Erythroblast (primary cell): ENCODE results near the gene HYCC1.
"Not testable (repeated sequence)": the region's sequence is repeated elsewhere in the genome, so short reads cannot be mapped to it uniquely, and the experiment has no call there.

ENCODE experiments used
- DNase-seq, 2 experiments: peaks; one replicate each; lab custom pipeline; 2025; lab: John Stamatoyannopoulos, UW
- GATA1 ChIP-seq: IDR thresholded peaks from 2 replicates; pipeline ENCODE4 v1.6.1; 2011; ENCODE audit warnings: low read depth, mild to moderate bottlenecking, control low read depth, low read length, moderate library complexity
- POLR2A ChIP-seq: IDR thresholded peaks from 2 replicates; pipeline ENCODE4 v1.6.1; 2011; ENCODE audit warnings: mild to moderate bottlenecking, low read length

Gene HYCC1

GRCh38 chr7:23013715-23014649 is at the start of gene HYCC1:
TSS of gene HYCC1 (minus strand) at chr7:23014130. CDS start at chr7:22991111, 23,019 bp downstream.
- peak; percentile 97 for TF ChIP-seq POLR2A
- no peak for TF ChIP-seq GATA1
- peak; percentile 99 for DNase-seq

GRCh38 chr7:23062452-23062851 is 48.5 kb upstream of the HYCC1 start:
- TF ChIP-seq POLR2A = no peak
- TF ChIP-seq GATA1 = no peak
- DNase-seq = no peak

GRCh38 chr7:23061327-23061726 is 47.4 kb upstream of the HYCC1 start:
- DNase-seq = no peak
- no peak for TF ChIP-seq GATA1
- no peak for TF ChIP-seq POLR2A

- DNase-seq = no peak
- no peak for TF ChIP-seq GATA1
- TF ChIP-seq POLR2A = no peak
Observed at GRCh38 chr7:23058408-23059096, 44.6 kb upstream of the HYCC1 start.

- TF ChIP-seq GATA1 = no peak
- no peak for TF ChIP-seq POLR2A
- peak; percentile 74 to 82 for DNase-seq
Observed at GRCh38 chr7:23055582-23056178, 41.8 kb upstream of the HYCC1 start.

GRCh38 chr7:23051124-23051485 is 37.2 kb upstream of the HYCC1 start:
- not testable (repeated sequence) for DNase-seq

GRCh38 chr7:23046336-23046735 is 32.4 kb upstream of the HYCC1 start:
- not testable (repeated sequence) for DNase-seq

GRCh38 chr7:23045086-23045485 is 31.2 kb upstream of the HYCC1 start:
- not testable (repeated sequence) for DNase-seq

GRCh38 chr7:23044581-23044980 is 30.7 kb upstream of the HYCC1 start:
- no peak for TF ChIP-seq POLR2A
- TF ChIP-seq GATA1 = no peak
- DNase-seq = no peak

GRCh38 chr7:23043441-23043840 is 29.5 kb upstream of the HYCC1 start:
- no peak for TF ChIP-seq POLR2A
- no peak for TF ChIP-seq GATA1
- DNase-seq = no peak

GRCh38 chr7:23039674-23040073 is 25.7 kb upstream of the HYCC1 start:
- not testable (repeated sequence) for DNase-seq

- DNase-seq = not testable (repeated sequence)
Observed at GRCh38 chr7:23035542-23036371, 21.8 kb upstream of the HYCC1 start.

GRCh38 chr7:23027261-23027660 is 13.3 kb upstream of the HYCC1 start:
- TF ChIP-seq GATA1 (no peak), POLR2A (no peak)
- no peak for DNase-seq

GRCh38 chr7:23026164-23026563 is 12.2 kb upstream of the HYCC1 start:
- no peak for DNase-seq
- TF ChIP-seq GATA1 = no peak
- no peak for TF ChIP-seq POLR2A
